SIG-M5 treated with dmso at 0.1 percent for 504 hours (cell line): ENCODE data around the gene SLC35C1.

Experiments used
- DNase-seq: peaks from one replicate; lab custom pipeline; 2025; ENCODE audit not compliant: unreplicated experiment; lab: John Stamatoyannopoulos, UW

SLC35C1 gene

DNA sequence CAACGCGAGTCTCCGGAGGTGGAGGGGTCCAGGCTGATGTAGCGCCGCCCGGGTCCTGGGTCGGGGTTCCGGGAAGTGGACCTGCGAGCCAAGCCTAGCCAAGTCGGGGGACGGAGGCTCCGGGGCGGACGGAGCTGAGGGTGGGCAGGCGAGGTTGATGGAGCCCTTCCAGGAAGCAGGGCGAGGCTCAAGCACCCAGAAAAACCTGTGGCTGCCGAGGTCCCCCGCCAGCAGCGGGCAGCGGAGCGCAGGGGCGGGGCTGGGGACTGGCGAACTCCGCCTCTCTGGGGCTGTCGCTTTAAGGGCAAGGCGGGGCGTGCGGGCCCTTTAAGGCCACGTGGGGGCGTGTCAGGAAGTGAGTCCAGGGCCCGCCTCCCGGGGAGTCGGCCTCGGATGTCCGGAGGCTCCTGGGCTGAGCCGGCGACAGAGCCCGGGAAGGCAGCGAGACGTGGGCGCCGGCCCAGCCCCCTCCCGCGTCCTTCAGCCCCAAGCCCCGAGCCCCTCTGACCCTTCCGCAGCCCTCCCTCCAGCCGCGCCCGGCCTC is at the start of gene SLC35C1:
Gene SLC35C1 (plus strand): TSS at position 389 of the 544 bp plus-strand sequence. CDS start 653 bp downstream, outside the sequence.
- DNase-seq: peak; percentile 93

DNA sequence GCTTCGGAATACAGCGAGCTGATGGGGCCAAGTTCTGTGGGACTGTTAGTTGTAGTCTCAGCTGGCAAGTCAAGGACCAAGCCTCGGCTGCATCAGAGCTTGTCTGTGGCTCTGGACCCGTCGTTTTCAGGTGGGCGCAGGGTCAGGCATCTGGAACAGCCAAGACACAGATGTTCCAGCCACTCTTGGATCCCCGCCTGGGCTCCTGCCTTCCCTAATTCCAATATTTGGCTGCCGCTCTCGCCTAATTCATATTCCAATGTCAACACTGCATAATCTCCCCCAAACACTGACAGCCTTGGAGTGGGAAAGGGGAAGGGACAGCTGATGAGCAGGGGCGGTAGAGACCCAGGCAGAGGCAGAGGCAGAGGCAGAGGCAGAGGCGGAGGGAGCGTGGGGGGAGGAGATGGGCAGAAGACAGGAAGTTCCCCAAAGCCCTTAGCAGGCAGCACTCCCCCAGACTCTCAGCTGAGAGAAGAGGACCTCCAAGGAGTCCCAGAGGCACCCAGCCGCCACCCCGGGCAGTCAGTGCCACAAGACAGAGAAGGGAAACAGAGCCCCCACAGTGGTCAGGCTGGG is 49.6 kb upstream of the SLC35C1 start:
- no peak for DNase-seq

DNA sequence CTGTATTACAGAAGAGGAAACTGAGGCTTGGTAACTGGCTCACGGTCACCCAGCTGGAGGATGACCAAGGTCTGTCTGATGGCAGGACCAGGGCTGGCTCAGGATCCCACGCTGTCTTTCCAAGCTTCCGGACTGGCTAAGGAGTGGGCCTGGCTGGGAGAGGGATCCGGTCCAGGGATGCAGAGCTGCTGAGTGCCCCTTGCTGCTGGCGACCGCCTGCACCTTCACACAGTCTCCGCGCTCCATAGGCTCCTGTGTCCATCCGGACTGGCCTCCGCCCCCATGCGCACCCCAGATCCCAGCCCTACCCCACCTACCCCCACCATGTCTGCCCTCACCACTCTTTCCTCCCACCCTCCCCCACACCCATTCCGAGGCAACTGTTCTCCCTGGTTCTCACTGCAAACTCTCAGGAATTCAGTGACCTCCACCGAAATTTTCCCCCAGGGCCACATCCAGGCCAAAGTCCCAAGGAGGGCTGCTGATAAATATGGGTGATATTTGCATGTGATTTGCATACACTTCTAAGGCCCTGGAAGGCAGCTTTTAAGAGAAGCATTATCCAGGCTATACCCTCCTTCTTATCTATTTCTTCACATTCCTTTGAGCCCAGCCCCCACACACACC is 48.5 kb upstream of the SLC35C1 start:
- no peak for DNase-seq

DNA sequence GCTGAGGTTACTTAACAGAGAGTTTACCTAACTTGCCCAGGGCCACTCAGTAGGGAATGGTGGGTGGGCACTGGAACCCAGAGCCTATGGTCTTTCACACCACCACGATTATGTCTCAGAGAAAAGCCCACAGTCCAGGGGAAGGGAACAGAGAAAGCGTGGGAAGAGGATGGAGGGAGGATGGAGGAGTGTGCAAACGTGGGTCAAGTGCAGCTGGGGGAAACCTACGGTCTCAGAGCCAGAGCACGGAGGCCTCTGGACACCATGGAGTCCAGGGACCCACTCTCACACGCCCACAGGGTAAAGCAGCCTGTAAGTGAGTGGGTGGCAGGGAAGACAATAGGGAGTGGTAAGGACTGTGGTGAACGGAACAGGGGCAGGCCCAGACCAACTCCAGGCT is 47.3 kb upstream of the SLC35C1 start:
- no peak for DNase-seq

DNA sequence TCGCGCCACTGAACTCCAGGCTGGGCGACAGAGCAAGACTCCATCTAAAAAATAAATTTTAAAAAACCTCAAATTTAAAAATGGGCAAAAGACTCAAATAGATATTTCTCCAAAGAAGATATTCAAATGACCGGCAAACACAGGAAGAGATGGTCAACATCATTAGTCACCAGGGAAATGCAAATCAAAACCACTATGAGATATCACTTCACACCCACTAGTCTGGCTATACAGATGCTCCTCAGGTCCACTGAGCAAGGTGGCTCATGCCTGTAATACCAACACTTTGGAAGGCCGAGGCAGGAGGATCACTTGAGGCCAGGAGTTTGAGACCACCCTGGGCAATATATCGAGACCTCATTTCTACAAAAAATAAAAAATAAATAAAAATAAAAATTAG is 43.3 kb upstream of the SLC35C1 start:
- no peak for DNase-seq

DNA sequence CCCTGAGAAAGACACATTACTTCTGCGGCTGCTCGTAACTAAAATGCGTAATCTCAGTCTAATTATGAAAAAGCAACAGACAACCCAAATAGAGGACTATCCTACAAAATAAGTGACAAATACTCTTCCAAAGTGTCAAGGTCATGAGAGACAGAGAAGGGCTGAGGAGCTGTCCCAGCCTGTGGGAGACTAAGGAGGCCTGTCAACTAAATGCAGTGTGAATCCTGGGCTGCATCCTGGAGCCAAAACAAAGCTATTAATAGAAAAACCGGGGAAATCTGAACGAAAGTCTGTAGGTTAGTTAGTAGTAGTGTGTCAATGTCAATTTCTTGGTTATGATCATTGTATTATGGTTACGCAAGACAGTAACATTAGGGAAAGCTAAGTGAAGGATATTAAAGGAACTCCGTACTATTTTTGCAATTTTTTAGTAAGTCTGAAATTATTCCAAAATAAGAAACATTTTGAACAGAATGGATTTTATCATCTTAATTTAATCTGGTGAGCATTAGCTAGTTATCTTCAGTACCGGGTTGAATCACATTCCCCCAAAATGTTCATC is 39.8 kb upstream of the SLC35C1 start:
- DNase-seq: no peak

DNA sequence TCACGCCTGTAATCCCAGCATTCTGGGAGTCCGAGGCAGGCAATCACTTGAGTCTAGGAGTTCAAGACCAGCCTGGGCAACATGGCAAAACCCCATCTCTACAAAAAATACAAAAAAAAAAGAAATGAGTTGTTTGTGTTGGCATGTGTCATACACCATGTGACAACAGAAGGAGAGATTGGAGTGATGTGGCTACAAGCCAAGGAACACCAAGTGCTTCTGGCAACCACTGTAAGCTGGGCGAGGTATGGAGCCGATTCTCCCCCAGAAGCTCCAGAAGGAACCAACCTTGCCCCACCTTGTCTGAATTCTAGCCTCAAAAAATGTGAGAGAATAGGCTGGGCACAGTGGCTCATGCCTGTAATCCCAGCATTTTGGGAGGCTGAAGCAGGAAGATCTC is 39.1 kb upstream of the SLC35C1 start:
- no peak for DNase-seq

DNA sequence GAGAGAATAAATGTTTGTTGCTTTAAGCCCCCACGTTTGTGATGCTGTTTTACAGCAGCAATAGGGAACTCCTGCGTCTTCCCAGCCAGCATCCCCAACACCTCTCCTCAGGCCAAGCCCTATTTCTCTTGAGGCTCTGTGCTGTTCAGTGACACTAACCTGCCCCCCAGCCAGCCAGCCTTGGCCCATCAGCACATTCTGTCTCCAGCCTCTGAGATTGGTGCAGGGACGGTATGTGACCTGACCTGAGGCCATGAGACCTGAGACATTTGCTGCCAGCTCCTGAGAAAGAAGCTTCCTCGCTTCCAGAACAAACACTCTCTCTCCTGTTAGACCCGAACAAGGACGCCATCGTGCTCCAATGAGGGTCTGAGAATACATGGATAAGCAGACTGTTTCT is 38.5 kb upstream of the SLC35C1 start:
- no peak for DNase-seq

DNA sequence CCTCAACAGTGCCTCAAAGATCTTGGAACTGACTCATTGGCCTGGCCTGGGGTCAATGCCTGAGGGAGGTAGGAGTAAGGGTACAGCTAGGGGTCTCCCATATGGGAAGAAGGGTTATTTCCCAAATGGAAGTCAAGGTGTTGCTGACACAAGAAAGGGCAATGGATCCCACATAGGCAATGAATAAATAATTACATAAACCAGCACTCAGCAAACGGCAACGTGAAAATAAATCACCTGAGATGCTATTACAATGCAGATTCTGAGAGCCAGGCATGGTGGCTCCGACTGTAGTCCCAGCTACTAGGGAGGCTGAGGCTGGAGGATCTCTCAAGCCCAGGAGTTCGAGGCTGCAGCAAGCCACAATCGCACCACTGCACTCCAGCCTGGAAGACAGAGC is 36.5 kb upstream of the SLC35C1 start:
- no peak for DNase-seq

DNA sequence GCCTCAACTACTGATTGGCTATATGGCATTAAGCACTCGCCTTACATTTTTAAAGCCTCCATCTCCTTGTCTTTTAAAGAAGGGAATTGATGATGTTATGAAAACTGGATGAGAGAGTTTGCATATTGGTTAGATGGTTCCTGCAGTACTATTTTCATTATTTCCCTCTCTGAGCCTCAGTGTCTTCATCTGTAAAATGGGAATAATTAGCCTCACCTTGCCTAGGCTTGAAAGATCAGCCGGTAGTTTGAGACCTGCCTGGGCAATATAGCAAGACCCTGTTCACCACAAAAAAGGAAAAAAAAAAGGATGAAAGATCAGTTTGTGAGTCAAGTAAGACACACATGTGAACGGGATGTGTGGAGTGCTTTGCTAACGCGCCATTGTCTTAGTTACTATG is 35.0 kb upstream of the SLC35C1 start:
- DNase-seq: no peak

DNA sequence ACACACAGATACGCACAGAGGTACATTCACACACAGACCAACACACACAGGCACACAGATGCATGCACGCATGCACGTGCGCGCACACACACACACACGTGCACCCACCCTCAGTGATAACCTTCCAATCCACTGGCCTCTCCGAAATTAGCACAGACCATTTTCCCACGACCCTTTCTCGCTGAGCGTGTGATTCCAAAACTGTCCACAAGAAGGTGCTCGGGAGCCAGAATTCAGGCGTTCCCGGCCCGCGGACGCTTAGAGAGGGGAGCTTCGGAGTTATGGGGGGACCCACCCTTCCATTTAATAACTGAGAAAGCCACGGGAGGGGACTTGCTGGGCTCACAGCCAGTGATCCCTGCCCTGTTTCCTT is 33.8 kb upstream of the SLC35C1 start:
- peak; percentile 37 for DNase-seq

DNA sequence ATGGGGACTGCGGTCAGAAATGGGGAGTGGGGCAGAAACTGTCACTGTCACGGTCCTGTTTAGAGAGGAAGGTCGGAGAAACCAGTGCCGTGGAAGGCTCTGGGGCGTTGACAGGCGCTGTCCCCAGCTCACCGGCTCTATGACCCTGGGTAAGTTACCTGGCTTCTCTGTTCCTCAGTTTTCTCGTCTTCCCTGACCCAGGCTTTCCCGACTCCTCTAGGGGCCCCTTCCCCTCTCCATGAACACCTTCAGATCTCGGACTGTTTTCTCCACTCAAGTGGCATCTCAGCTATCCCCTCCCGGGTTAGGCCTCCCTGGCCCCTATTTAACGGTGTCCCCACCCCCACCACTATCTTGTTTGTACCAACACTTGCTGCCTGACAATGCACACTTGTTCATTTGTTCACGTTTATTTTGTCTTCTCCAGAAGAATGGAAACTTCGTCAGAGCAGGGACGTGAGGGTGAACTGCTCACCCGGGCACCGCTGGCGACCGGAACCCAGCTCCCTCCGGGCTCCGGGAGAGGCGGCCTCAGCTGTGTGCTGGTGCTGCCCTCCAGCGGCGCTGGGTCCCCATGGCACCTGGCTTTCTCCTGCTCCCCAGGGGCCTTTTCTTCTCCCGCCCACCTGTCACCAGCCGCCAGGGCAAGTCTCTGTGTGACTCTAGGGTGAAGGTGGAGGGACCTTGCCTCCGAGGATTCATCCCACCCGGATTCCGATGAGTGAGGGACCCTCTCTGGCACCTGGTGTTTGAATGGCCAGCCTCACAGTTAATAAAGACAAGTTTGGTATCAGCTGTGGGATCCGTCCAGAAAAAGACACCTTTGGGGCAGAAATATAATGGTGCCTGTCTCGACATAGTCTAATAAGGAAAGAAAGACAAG is 33.1 kb upstream of the SLC35C1 start:
- peak; percentile 58 for DNase-seq

DNA sequence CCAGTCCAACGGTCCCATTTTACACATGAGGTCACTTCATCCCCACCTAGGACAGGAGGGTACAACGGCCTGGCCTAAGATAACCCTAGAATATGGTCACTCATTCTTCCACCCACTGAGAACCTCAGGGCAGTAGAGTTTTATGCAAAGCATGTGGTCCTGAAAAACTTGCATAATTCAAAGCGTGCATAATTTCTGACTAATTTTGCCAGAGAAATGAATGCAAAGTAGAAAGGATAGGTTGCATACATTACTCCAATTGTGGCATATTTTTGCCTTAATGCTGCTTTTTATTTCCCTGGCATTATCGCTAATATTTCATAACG is 32.5 kb upstream of the SLC35C1 start:
- no peak for DNase-seq

DNA sequence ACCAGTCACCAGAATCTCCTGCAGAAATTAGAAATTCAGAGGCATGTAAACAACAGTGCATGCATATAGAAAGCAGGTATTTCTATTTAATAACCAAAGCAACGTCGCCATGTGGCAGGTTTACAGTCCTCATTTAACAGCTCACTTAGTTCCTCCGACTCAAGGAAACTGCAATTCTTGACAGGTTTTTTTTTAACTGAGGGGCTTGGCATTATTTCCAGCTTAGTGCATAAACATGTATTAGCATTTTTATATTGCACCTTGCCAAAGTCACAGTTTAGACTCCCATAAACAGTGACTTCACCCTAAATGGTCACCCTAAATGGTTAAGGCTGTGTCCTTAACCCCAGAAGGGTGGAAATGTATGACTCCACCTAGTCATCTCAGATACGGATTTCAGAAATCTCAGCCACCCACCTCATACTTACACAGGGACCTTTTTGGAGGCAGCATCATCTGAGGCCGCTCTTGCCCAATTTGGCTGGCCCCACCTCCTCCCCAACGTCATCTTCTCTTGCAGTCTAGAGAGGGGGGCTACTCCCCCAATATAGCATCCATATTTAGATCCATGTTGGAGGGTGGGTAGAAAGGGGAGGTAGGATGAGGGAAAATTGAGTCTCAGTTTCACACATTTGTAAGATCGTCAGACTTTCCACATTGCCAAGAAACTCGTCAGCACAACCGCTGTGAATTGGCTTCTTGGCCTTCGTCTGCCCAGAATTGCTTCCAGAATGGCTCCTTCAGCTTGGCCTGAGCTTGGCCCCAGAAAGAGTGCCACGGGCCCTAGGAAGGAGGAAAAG is 31.8 kb upstream of the SLC35C1 start:
- DNase-seq: no peak

DNA sequence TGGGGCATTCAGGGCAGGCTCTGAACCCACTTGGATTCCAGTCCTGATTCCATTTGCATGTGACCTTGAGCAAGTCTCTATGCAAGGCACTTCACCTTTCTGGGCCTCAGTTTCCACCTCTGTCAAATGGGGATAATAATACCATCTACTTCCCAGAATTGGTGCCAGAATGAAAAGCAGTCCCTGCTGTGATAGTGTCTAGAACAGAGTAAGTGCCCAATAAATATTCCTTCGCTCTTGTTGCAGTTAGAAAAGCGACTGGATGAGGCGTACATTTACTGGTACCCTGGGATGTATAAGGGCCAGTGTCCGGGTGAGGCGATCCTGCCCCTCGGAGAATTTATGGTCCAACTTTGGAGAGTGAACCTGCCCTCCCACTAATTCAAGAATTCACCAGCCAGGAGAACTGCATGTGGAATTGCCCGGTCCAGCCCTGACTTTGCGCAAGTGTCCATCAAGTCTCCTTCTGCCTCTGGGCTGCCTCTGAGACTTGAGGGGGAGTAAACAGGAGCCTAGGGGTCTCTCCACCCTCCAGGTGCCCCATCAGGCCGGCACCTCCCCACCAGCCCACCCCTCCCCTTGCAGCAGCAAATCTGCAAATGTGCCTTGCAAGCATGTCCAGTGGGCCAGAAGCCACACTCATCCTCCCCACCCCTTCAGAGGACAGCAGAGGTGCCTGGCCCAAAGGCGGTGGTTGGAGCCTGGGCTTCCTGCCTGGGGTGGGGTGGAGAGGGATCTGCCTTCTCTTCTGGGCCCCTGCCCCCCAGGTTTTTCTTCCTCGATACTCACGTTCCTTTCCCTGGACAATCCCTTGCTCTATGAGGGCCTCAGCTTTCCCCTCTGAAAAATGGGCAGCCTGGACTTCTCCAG is 30.9 kb upstream of the SLC35C1 start:
- no peak for DNase-seq

DNA sequence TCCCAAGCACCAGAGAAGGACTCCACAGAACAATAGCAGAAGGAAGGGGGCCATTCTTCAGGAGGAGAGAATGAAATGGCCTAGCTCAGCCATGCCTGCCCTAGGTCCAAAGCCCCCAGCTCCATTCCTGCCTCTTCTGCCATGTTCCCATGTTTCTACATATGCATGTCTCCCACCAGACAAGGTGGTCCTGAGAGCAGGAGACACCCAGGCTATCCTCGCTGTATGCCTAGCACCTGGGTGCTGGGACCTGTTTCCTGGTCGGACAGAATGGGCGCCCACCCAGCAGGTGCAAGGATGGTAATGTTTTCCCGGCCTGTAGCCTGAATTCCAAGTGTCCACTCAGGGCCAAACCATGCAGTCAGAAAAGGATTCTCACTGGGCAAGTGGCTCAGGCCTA is 30.2 kb upstream of the SLC35C1 start:
- no peak for DNase-seq

DNA sequence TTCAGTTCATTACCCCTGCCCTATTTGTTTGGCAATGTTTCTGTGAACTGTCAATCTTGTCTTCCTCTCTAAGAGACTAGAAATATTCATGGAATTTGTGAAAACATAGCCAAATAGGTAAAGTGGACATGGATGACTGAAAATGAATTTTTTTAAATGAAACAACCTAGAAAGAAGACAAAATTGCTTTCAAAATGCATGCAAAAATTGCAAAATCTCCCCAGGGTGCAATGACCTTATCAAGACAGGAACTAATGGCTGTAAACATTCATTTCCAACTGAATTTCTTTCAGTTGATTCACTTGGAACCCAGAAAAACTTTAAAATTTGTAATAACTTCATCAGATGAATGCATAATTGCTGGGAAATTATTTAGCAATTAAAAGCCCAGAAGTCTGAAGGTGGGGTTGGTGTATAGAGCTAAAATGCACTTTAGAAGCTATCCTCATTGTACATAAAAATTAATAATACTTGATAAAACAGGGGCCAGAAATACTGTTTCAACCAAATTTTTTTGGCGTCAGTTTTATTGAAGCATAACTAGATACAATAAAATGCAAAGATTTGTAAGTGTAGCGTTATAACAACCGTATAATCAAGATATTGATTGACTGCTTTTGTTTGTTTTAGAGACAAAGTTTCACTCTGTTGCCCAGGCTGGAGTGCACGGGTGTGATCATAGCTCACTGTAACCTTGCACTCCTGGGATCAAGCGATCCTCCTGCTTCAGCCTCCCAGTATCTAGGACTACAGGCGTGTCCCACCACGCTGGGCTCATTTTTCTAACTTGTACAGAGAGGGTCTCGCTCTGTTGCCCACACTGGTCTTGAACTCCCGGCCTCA is 27.6 kb upstream of the SLC35C1 start:
- DNase-seq: no peak

DNA sequence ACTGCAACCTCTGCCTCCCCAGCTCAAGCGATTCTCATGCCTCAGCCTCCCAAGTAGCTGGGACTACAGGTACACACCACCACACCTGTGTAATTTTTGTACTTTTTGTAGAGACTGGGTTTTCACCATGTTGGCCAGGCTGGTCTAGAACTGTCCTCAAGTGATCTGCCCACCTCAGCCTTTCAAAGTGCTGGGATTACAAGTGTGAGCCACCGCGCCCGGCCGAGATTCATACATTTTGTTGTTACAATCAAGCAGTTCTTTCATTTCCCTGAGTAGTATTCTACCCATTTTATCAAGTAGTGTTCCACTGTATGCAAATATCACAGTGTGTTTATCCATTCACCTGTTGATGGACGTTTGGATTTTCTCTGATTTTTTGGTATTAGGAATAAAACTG is 26.6 kb upstream of the SLC35C1 start:
- DNase-seq: no peak

DNA sequence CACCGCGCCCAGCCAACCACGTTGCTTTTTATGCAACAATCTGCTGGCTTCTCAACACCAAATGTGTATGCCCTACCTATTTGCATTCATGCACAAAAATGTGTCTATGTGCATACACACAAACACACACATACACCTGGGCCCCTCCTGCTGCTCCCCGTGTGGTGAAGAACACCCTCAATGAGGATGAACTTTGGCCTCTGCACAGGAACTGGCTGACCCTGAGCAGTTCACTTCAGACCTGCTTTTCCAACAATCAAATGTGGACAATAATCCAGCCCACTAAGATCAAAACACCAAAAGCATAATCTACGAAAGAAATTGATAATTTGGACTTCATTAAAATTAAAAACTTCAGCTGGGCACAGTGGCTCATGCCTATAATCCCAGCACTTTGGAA is 25.3 kb upstream of the SLC35C1 start:
- DNase-seq: no peak
